Measurements from ENCODE around the gene CHAT. TPM values are rescaled to one million over a fixed set of nuclear protein-coding genes. Genes with fewer than 3 reads are reported as not detected.

The CHAT gene
- total RNA-seq, 2 experiments from 2014 or later = not detected

GRCh38 chr10:49649936-49650723 lies 36.3 kb downstream of the CHAT start:
- Histone ChIP-seq H3K36me3 (ENCODE audit: insufficient read depth, low read length) (no peaks in the 10 kb centered on the region), H3K9me2 (ENCODE audit: insufficient read depth, low read length) (no peaks in the 10 kb centered on the region), H4K20me1 (ENCODE audit: insufficient read depth, low read length) (no peaks in the 10 kb centered on the region), H3K27ac (ENCODE audit: low read depth, low read length, poor library complexity, severe bottlenecking) (no peak overlapping the region), H3K4me3 (ENCODE audit: low read depth, low read length, poor library complexity, severe bottlenecking) (no peak overlapping the region), H3K79me2 (ENCODE audit: insufficient read depth, low read depth, low read length) (no peaks in the 10 kb centered on the region), H3K9me3 (ENCODE audit: low read length) (no peaks in the 10 kb centered on the region), H2AFZ (ENCODE audit: low read length) (no peak overlapping the region), H3K4me2 (ENCODE audit: low read length) (no peak overlapping the region; the same call in 1 of the 2 replicates), H3K4me1 (ENCODE audit: insufficient read depth, low read length, poor library complexity, severe bottlenecking) (no peaks in the 10 kb centered on the region)
- intact Hi-C loops (cut with micrococcal nuclease; ENCODE audit: unreplicated experiment) = no loop called here
- no peak for DNase-seq (ENCODE audit: low spot score)
- ChIA-PET CTCF (ENCODE audit: unreplicated experiment) (no interaction called here), POLR2A (interaction anchor here (1.3 kb wide), 1 partner anchor 15 kb away, joined by 3 read pairs; no protein-coding TSS in a partner anchor)
- TF ChIP-seq EZH2phosphoT487 (IDR thresholded peaks at IDR 0.05; ENCODE audit: borderline replicate concordance, low read depth, low read length) (no peak), CTCF (conservative IDR thresholded peaks at IDR 0.05; ENCODE audit: low read length) (no peak)
- no TSS peak for BruUV-seq (replicated peaks)

- intact Hi-C loops (cut with micrococcal nuclease; ENCODE audit: unreplicated experiment) = no loop called here
- ChIA-PET CTCF (ENCODE audit: unreplicated experiment) (no interaction called here), POLR2A (no interaction called here)
- Histone ChIP-seq H3K27ac (ENCODE audit: low read depth, low read length, poor library complexity, severe bottlenecking) (no peak overlapping the region), H3K9me3 (ENCODE audit: low read length) (no peaks in the 10 kb centered on the region), H2AFZ (ENCODE audit: low read length) (no peak overlapping the region), H3K79me2 (ENCODE audit: insufficient read depth, low read depth, low read length) (no peaks in the 10 kb centered on the region), H3K4me1 (ENCODE audit: insufficient read depth, low read length, poor library complexity, severe bottlenecking) (no peaks in the 10 kb centered on the region), H3K4me3 (ENCODE audit: low read depth, low read length, poor library complexity, severe bottlenecking) (no peak overlapping the region), H4K20me1 (ENCODE audit: insufficient read depth, low read length) (no peaks in the 10 kb centered on the region), H3K9me2 (ENCODE audit: insufficient read depth, low read length) (no peaks in the 10 kb centered on the region), H3K36me3 (ENCODE audit: insufficient read depth, low read length) (no peaks in the 10 kb centered on the region), H3K4me2 (ENCODE audit: low read length) (no peak overlapping the region)
- BruUV-seq (replicated peaks) = no TSS peak
- no peak for DNase-seq (ENCODE audit: low spot score)
- no peak for TF ChIP-seq CTCF (conservative IDR thresholded peaks at IDR 0.05; ENCODE audit: low read length)
- TF ChIP-seq EZH2phosphoT487 (IDR thresholded peaks at IDR 0.05; ENCODE audit: borderline replicate concordance, low read depth, low read length) = no peak
These were observed 36.8 kb downstream of the CHAT start for GRCh38 chr10:49650724-49651034.

GRCh38 chr10:49651039-49651835 lies 37.4 kb downstream of the CHAT start:
- CTCF ChIA-PET (ENCODE audit: unreplicated experiment) = no interaction called here
- no TSS peak for BruUV-seq (replicated peaks)
- intact Hi-C loops (cut with micrococcal nuclease; ENCODE audit: unreplicated experiment) = no loop called here
- Histone ChIP-seq H3K4me3 (ENCODE audit: low read depth, low read length, poor library complexity, severe bottlenecking) (no peak overlapping the region), H3K79me2 (ENCODE audit: insufficient read depth, low read depth, low read length) (no peaks in the 10 kb centered on the region), H3K27ac (ENCODE audit: low read depth, low read length, poor library complexity, severe bottlenecking) (no peak overlapping the region), H3K9me2 (ENCODE audit: insufficient read depth, low read length) (no peaks in the 10 kb centered on the region), H4K20me1 (ENCODE audit: insufficient read depth, low read length) (no peaks in the 10 kb centered on the region), H3K36me3 (ENCODE audit: insufficient read depth, low read length) (no peaks in the 10 kb centered on the region), H3K4me2 (ENCODE audit: low read length) (no peak overlapping the region), H3K4me1 (ENCODE audit: insufficient read depth, low read length, poor library complexity, severe bottlenecking) (no peaks in the 10 kb centered on the region), H3K9me3 (ENCODE audit: low read length) (no peaks in the 10 kb centered on the region), H2AFZ (ENCODE audit: low read length) (no peak overlapping the region)
- DNase-seq (ENCODE audit: low spot score) = no peak
- TF ChIP-seq CTCF (conservative IDR thresholded peaks at IDR 0.05; ENCODE audit: low read length) (no peak), EZH2phosphoT487 (IDR thresholded peaks at IDR 0.05; ENCODE audit: borderline replicate concordance, low read depth, low read length) (no peak)
- POLR2A ChIA-PET = interaction anchor here (0.5 kb wide), 1 partner anchor 68 kb away, joined by 3 read pairs; no protein-coding TSS in a partner anchor

Measured in OCI-LY7 (cell line).